Heart right ventricle (tissue), 16 donors: ENCODE results near the gene AGAP1. TPM values are rescaled to one million over a fixed set of nuclear protein-coding genes. Genes with fewer than 3 reads are reported as not detected.
A peak's percentile ranks its signal among the peaks of the same experiment; 100 is the strongest.

Experiments used
- ATAC-seq, 8 donors: fragments of 200-7000 bp; cut with Tn5 transposase; one replicate each; pipeline ENCODE4 v1.9.1; 2020; ENCODE audit warnings: mild to moderate bottlenecking in 8 of 8, moderate library complexity in 8 of 8, moderate number of reproducible peaks in 1 of 8
- DNase-seq, 2 donors: peaks; one replicate each; pipeline ENCODE4 v3.0.0-alpha.2; 2020
- H3K27ac ChIP-seq, 10 donors: fragments of 200-600 bp; sonication (generic) in 2 of 10; one replicate each; pipeline versions ENCODE4 v1.5.0 to v1.8.0; 2020 to 2022; ENCODE audit warnings: mild to moderate bottlenecking in 3 of 10
- H3K27me3 ChIP-seq, 7 donors: fragments of 200-600 bp; one replicate each; pipeline ENCODE4 v1.8.0; 2021 to 2022; ENCODE audit warnings: mild to moderate bottlenecking in 2 of 7
- H3K36me3 ChIP-seq, 9 donors: fragments of 200-600 bp; sonication (generic) in 1 of 9; one replicate each; pipeline versions ENCODE4 v1.5.0 to v1.8.0; 2020 to 2022; ENCODE audit warnings: mild to moderate bottlenecking in 2 of 9
- H3K4me1 ChIP-seq, 9 donors: fragments of 200-600 bp; sonication (generic) in 1 of 9; one replicate each; pipeline versions ENCODE4 v1.5.0 to v1.8.0; 2020 to 2022; ENCODE audit warnings: mild to moderate bottlenecking in 4 of 9
- H3K4me3 ChIP-seq, 10 donors: fragments of 200-600 bp; sonication (generic) in 2 of 10; one replicate each; pipeline versions ENCODE4 v1.5.0 to v1.8.0; 2020 to 2022; ENCODE audit warnings: mild to moderate bottlenecking in 7 of 10, moderate library complexity in 2 of 10
- H3K9me3 ChIP-seq, 11 donors: fragments of 200-600 bp in 10 of 11; sonication (generic) in 2 of 11; one replicate each; pipeline versions ENCODE4 v1.5.0 to v1.8.0; 2013 to 2022; ENCODE audit warnings: mild to moderate bottlenecking in 2 of 11, control low read depth in 1 of 11, moderate library complexity in 1 of 11
- WGBS, 2 donors: extraction: QIAGEN DNeasy Blood & Tissue Kit; methylation state at CpG; one replicate each; pipeline ENCODE4 v1.1.7; 2013; ENCODE audit warnings: inconsistent platforms in 1 of 2; 5-methylcytosine and 5-hydroxymethylcytosine counted together
- intact Hi-C, 10 donors: fragments of 100-400 bp; cut with DNase I; formaldehyde crosslinking; loops; one replicate each; pipeline versions ENCODE4 v1.11.1 to v1.14.2; 2022
- polyA plus RNA-seq, 2 donors: library from polyadenylated mRNA; stranded (reverse); fragments of 200-250 nt; gene quantifications; one replicate each; pipeline ENCODE4 v1.2.3, GENCODE V29; 2013
- total RNA-seq, 10 donors: library from RNA; stranded (reverse); fragmentation: NEBNext Ultra II Directional in 3 of 10; extraction: Animal tissue kit (Norgen Biotek cat#: 25700) in 3 of 10; gene quantifications; one replicate each; pipeline versions ENCODE4 v1.2.1 to v1.2.4, GENCODE V29; 2021 to 2023
- TF ChIP-seq, protein P1 (sequence below), 9 donors: fragments of 200-600 bp; sonication (generic) in 2 of 9; IDR thresholded peaks; one replicate each; pipeline versions ENCODE4 v1.5.0 to v1.8.0; 2021 to 2022; ENCODE audit warnings: antibody characterized with exemption in 9 of 9, mild to moderate bottlenecking in 5 of 9, moderate library complexity in 1 of 9
- donor health status: Arrhythmogenic right ventricular cardiomyopathy.
- donor health status: ischemic (EF 13 %, LVEDD 7.1; RV severe dilation, severe dysfunction).
- donor health status: healthy with polysubstance abuse.
- donor health status: DM: no; HTN: yes; CAD: no.
- donor health status: DM: no; HTN: no; CAD: no.
- donor health status: ischemic (EF 25% LVEDD 6.9; RV normal size, moderate dysfunction).
- donor health status: ischemic (EF 25% LVEDD 5.7; RV mildly dilated, moderate dysfunction).
- donor health status: healthy.
- donor health status: DM: yes; HTN: yes; CAD: no.
- donor health status: Ischemic cardiomyopathy.
- donor health status: ischemic (EF 35%, LVEDD 5.7; RV mildly dilated, moderate dysfunction).
- donor health status: nonischemic (EF 11% LVEDD 7.7; RV severe dilation, severe dysfunction).
- donor health status: DM: yes; HTN: yes; CAD: no.
- donor health status: PGD.
- donor health status: ischemic (EF 29% LVEDD 5.4; RV normal size, mild dysfunction).
- donor health status: nonischemic (EF 23%, LVEDD 6.1; RV moderate dilation, normal function).

Gene AGAP1
- total and polyA plus RNA-seq, 12 donors: 3.5 to 29.2 (median 19.4) TPM

- Histone ChIP-seq H3K27me3 (no peaks in the 10 kb centered on the region), H3K4me1 (peaks cover 0 to 6% (median 0%) of the 10 kb centered on the region in 9 donors), H3K36me3 (peaks cover 0 to 13% (median 0%) of the 10 kb centered on the region in 9 donors), H3K9me3 (peaks cover 0 to 11% (median 6%) of the 10 kb centered on the region in 11 donors), H3K4me3 (no peak overlapping the region), H3K27ac (no peak overlapping the region)
- TF ChIP-seq, protein P1, sequence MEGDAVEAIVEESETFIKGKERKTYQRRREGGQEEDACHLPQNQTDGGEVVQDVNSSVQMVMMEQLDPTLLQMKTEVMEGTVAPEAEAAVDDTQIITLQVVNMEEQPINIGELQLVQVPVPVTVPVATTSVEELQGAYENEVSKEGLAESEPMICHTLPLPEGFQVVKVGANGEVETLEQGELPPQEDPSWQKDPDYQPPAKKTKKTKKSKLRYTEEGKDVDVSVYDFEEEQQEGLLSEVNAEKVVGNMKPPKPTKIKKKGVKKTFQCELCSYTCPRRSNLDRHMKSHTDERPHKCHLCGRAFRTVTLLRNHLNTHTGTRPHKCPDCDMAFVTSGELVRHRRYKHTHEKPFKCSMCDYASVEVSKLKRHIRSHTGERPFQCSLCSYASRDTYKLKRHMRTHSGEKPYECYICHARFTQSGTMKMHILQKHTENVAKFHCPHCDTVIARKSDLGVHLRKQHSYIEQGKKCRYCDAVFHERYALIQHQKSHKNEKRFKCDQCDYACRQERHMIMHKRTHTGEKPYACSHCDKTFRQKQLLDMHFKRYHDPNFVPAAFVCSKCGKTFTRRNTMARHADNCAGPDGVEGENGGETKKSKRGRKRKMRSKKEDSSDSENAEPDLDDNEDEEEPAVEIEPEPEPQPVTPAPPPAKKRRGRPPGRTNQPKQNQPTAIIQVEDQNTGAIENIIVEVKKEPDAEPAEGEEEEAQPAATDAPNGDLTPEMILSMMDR (IDR thresholded peaks at IDR 0.05): no peak
- DNase-seq (no peak), ATAC-seq (no peak)
- 90 to 91% methylated on average over 14 of the region's 14 CpGs for WGBS, 2 donors
- intact Hi-C loops: no loop called here
Observed at GRCh38 chr2:235938611-235939010, 444.8 kb downstream of the AGAP1 start.

GRCh38 chr2:235939471-235939870, 445.6 kb downstream of the AGAP1 start:
- peaks cover 0 to 6% (median 0%) of the 10 kb centered on the region in 9 donors for H3K4me1 ChIP-seq
- 89 to 92% methylated on average over 6 of the region's 6 CpGs for WGBS, 2 donors
- TF ChIP-seq, protein P1 (IDR thresholded peaks at IDR 0.05): no peak
- H3K27me3 ChIP-seq: no peaks in the 10 kb centered on the region
- no peak for DNase-seq
- ATAC-seq: peak in 1 of 8 donors; percentile 30
- H3K9me3 ChIP-seq: peaks cover 0 to 11% (median 6%) of the 10 kb centered on the region in 11 donors
- intact Hi-C loops: no loop called here
- H3K4me3 ChIP-seq: no peak overlapping the region
- peaks cover 0 to 10% (median 0%) of the 10 kb centered on the region in 9 donors for H3K36me3 ChIP-seq
- H3K27ac ChIP-seq: peak overlapping the region in 2 of 10 donors; percentile 13 to 56

DNA sequence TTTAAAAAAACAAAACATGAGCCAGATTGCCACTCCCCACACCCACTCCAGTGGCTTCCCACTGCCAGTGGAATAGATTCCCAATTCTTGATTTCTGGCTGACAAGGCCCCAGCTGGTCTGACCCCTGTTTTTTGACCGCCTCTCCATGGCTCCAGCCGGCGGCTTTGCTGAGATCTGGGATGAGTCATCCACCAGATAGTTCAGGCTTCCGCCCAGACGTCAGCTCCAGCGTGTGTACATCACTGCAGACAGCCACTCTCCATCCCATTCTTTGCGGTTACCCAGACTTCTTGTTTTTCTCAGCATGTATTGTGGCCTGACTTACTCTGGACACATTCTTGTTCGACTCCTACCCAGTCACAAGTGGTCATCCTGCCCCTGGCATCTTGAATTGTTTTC, 446.5 kb downstream of the AGAP1 start:
- DNase-seq (peak; percentile 26 to 33), ATAC-seq (peak; percentile 64 to 93 (median 82))
- Histone ChIP-seq H3K4me3 (no peak overlapping the region), H3K9me3 (peaks cover 0 to 11% (median 6%) of the 10 kb centered on the region in 11 donors), H3K27me3 (no peaks in the 10 kb centered on the region), H3K4me1 (peaks cover 0 to 6% (median 0%) of the 10 kb centered on the region in 9 donors), H3K27ac (peak overlapping the region in 2 of 10 donors; percentile 12 to 56), H3K36me3 (peaks cover 0 to 10% (median 0%) of the 10 kb centered on the region in 9 donors)
- TF ChIP-seq, protein P1 (IDR thresholded peaks at IDR 0.05): no peak
- intact Hi-C loops: no loop called here
- 68 to 74% methylated on average over 8 of the region's 8 CpGs for WGBS, 2 donors

DNA sequence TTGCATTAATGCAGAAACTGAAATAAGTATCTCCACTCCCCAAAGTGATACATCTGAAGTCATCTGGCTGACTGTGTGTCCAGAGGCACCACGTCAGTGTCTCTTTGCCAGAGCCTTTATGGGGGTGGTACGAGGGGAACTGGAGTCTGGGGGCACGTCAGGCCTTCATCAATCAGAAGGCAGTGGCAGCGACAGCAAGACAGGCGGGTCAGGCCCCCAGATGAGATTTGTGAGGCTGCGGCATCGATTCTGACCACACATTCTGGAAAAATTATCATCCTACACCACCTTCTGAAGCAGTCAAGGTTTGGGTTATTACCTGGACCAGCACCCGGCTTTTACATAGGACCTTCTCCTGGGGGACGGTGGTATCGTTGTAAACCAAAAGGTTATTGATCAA, 450.7 kb downstream of the AGAP1 start:
- no peaks in the 10 kb centered on the region for H3K9me3 ChIP-seq
- no peaks in the 10 kb centered on the region for H3K27me3 ChIP-seq
- WGBS, 2 donors: 96 to 98% methylated on average over 10 of the region's 10 CpGs
- DNase-seq (no peak), ATAC-seq (no peak)
- TF ChIP-seq, protein P1 (IDR thresholded peaks at IDR 0.05): no peak
- peaks cover 0 to 5% (median 0%) of the 10 kb centered on the region in 9 donors for H3K4me1 ChIP-seq
- H3K27ac ChIP-seq: no peak overlapping the region
- intact Hi-C loops: no loop called here
- no peak overlapping the region for H3K4me3 ChIP-seq
- no peaks in the 10 kb centered on the region for H3K36me3 ChIP-seq
